Measurements from ENCODE around the gene TTLL4. TPM values are rescaled to one million over a fixed set of nuclear protein-coding genes. Genes with fewer than 3 reads are reported as not detected.
"Not testable (repeated sequence)": the region's sequence is repeated elsewhere in the genome, so short reads cannot be mapped to it uniquely, and the experiment has no call there.

The TTLL4 gene
- total and polyA plus RNA-seq, 5 donors: 5.4 to 15.8 (median 8.1) TPM

GRCh38 chr2:218772759-218773158 is 62.1 kb downstream of the TTLL4 start:
- H3K4me1 ChIP-seq (ENCODE audit: control insufficient read depth, insufficient read depth, low read length); intact Hi-C loops (cut with DNase I); H3K27ac ChIP-seq (ENCODE audit: low read length); ATAC-seq; H3K27me3 ChIP-seq (ENCODE audit: control insufficient read depth, insufficient read depth); DNase-seq; H3K9me3 ChIP-seq (ENCODE audit: control insufficient read depth, low read length); H3K4me3 ChIP-seq (ENCODE audit: low read length): not testable (repeated sequence)
- WGBS: 95% methylated on average over 5 of the region's 5 CpGs

- DNase-seq: no peak
- ATAC-seq: no peak
- no peaks in the 10 kb centered on the region for H3K4me1 ChIP-seq (ENCODE audit: control insufficient read depth, insufficient read depth, low read length)
- no peaks in the 10 kb centered on the region for H3K27me3 ChIP-seq (ENCODE audit: control insufficient read depth, insufficient read depth)
- intact Hi-C loops (cut with DNase I): no loop called here
- no peaks in the 10 kb centered on the region for H3K9me3 ChIP-seq (ENCODE audit: control insufficient read depth, low read length)
- 98% methylated on average over 2 of the region's 2 CpGs for WGBS
- no peak overlapping the region for H3K4me3 ChIP-seq (ENCODE audit: low read length)
- H3K27ac ChIP-seq (ENCODE audit: low read length): no peak overlapping the region
Observed at GRCh38 chr2:218773881-218774280, 63.2 kb downstream of the TTLL4 start.

- H3K4me3 ChIP-seq (ENCODE audit: low read length): no peak overlapping the region
- DNase-seq (no peak), ATAC-seq (no peak)
- no peaks in the 10 kb centered on the region for H3K9me3 ChIP-seq (ENCODE audit: control insufficient read depth, low read length)
- H3K4me1 ChIP-seq (ENCODE audit: control insufficient read depth, insufficient read depth, low read length): no peaks in the 10 kb centered on the region
- 92% methylated on average over 1 of the region's 1 CpG for WGBS
- H3K27ac ChIP-seq (ENCODE audit: low read length): no peak overlapping the region
- intact Hi-C loops (cut with DNase I): no loop called here
- H3K27me3 ChIP-seq (ENCODE audit: control insufficient read depth, insufficient read depth): no peaks in the 10 kb centered on the region
Observed at GRCh38 chr2:218776488-218776887, 65.9 kb downstream of the TTLL4 start.

GRCh38 chr2:218777276-218777990 is 66.8 kb downstream of the TTLL4 start:
- Histone ChIP-seq H3K27ac (ENCODE audit: low read length) (no peak overlapping the region), H3K4me3 (ENCODE audit: low read length) (no peak overlapping the region), H3K27me3 (ENCODE audit: control insufficient read depth, insufficient read depth) (no peaks in the 10 kb centered on the region), H3K9me3 (ENCODE audit: control insufficient read depth, low read length) (no peaks in the 10 kb centered on the region), H3K4me1 (ENCODE audit: control insufficient read depth, insufficient read depth, low read length) (no peaks in the 10 kb centered on the region)
- WGBS: 95% methylated on average over 9 of the region's 9 CpGs
- no peak for DNase-seq
- intact Hi-C loops (cut with DNase I): no loop called here
- ATAC-seq: no peak

GRCh38 chr2:218780046-218780445 is 69.4 kb downstream of the TTLL4 start:
- WGBS: 91% methylated on average over 2 of the region's 2 CpGs
- Histone ChIP-seq H3K27ac (ENCODE audit: low read length) (no peak overlapping the region), H3K27me3 (ENCODE audit: control insufficient read depth, insufficient read depth) (no peaks in the 10 kb centered on the region), H3K4me3 (ENCODE audit: low read length) (no peak overlapping the region), H3K4me1 (ENCODE audit: control insufficient read depth, insufficient read depth, low read length) (no peaks in the 10 kb centered on the region), H3K9me3 (ENCODE audit: control insufficient read depth, low read length) (no peaks in the 10 kb centered on the region)
- intact Hi-C loops (cut with DNase I): no loop called here
- DNase-seq (no peak), ATAC-seq (no peak)

GRCh38 chr2:218780851-218781690 is 70.4 kb downstream of the TTLL4 start:
- peak in 1 of 2 donors; percentile 31 for ATAC-seq
- Histone ChIP-seq H3K4me3 (ENCODE audit: low read length) (peak overlapping the region; percentile 46), H3K27me3 (ENCODE audit: control insufficient read depth, insufficient read depth) (no peaks in the 10 kb centered on the region), H3K9me3 (ENCODE audit: control insufficient read depth, low read length) (no peaks in the 10 kb centered on the region), H3K27ac (ENCODE audit: low read length) (peak overlapping the region; percentile 37), H3K4me1 (ENCODE audit: control insufficient read depth, insufficient read depth, low read length) (no peaks in the 10 kb centered on the region)
- WGBS: 36% methylated on average over 15 of the region's 15 CpGs
- intact Hi-C loops (cut with DNase I): no loop called here
- DNase-seq: peak; percentile 49 to 65 (median 60)

GRCh38 chr2:218781691-218782527 is 71.3 kb downstream of the TTLL4 start, which contains the start of gene CYP27A1:
Gene CYP27A1 (plus strand): TSS chr2:218782147. CDS start chr2:218782183, 36 bp downstream.
- Histone ChIP-seq H3K4me1 (ENCODE audit: control insufficient read depth, insufficient read depth, low read length) (no peaks in the 10 kb centered on the region), H3K27me3 (ENCODE audit: control insufficient read depth, insufficient read depth) (no peaks in the 10 kb centered on the region), H3K4me3 (ENCODE audit: low read length) (peak within 1 kb of the TSS; percentile 46), H3K27ac (ENCODE audit: low read length) (peak within 1 kb of the TSS; percentile 49), H3K9me3 (ENCODE audit: control insufficient read depth, low read length) (no peaks in the 10 kb centered on the region)
- peak; percentile 67 to 88 (median 81) for DNase-seq
- intact Hi-C loops (cut with DNase I): no loop called here
- ATAC-seq: peak; percentile 93 to 94
- WGBS: 1% methylated on average over 76 of the region's 76 CpGs

- WGBS: 11% methylated on average over 6 of the region's 6 CpGs
- ATAC-seq: peak; percentile 45 to 60
Observed at GRCh38 chr2:218782528-218782844, 71.9 kb downstream of the TTLL4 start.

GRCh38 chr2:218783688-218784087 is 73.1 kb downstream of the TTLL4 start:
- intact Hi-C loops (cut with DNase I): no loop called here
- WGBS: 88% methylated on average over 4 of the region's 4 CpGs

More at GRCh38 chr2:218782528-218782844, 71.9 kb downstream of the TTLL4 start:
- Histone ChIP-seq H3K9me3 (ENCODE audit: control insufficient read depth, low read length) (no peaks in the 10 kb centered on the region), H3K4me3 (ENCODE audit: low read length) (peak overlapping the region; percentile 46), H3K4me1 (ENCODE audit: control insufficient read depth, insufficient read depth, low read length) (no peaks in the 10 kb centered on the region), H3K27me3 (ENCODE audit: control insufficient read depth, insufficient read depth) (no peaks in the 10 kb centered on the region), H3K27ac (ENCODE audit: low read length) (peak overlapping the region; percentile 49)
- peak in 1 of 3 donors; percentile 49 for DNase-seq
- intact Hi-C loops (cut with DNase I): no loop called here

GRCh38 chr2:218785103-218785502 is 74.5 kb downstream of the TTLL4 start:
- 31% methylated on average over 1 of the region's 1 CpG for WGBS
- Histone ChIP-seq H3K27ac (ENCODE audit: low read length) (no peak overlapping the region), H3K9me3 (ENCODE audit: control insufficient read depth, low read length) (peaks cover 2% of the 10 kb centered on the region), H3K4me1 (ENCODE audit: control insufficient read depth, insufficient read depth, low read length) (no peaks in the 10 kb centered on the region), H3K27me3 (ENCODE audit: control insufficient read depth, insufficient read depth) (no peaks in the 10 kb centered on the region), H3K4me3 (ENCODE audit: low read length) (no peak overlapping the region)
- ATAC-seq (no peak), DNase-seq (no peak)
- intact Hi-C loops (cut with DNase I): no loop called here

More at GRCh38 chr2:218783688-218784087, 73.1 kb downstream of the TTLL4 start:
- no peaks in the 10 kb centered on the region for H3K27me3 ChIP-seq (ENCODE audit: control insufficient read depth, insufficient read depth)
- DNase-seq: no peak
- H3K9me3 ChIP-seq (ENCODE audit: control insufficient read depth, low read length): peaks cover 2% of the 10 kb centered on the region
- H3K27ac ChIP-seq (ENCODE audit: low read length): no peak overlapping the region
- H3K4me3 ChIP-seq (ENCODE audit: low read length): peak overlapping the region; percentile 17
- ATAC-seq: no peak
- H3K4me1 ChIP-seq (ENCODE audit: control insufficient read depth, insufficient read depth, low read length): no peaks in the 10 kb centered on the region

All from right cardiac atrium (tissue), 5 donors.